Measurements from ENCODE around the gene ATM. TPM values are rescaled to one million over a fixed set of nuclear protein-coding genes. Genes with fewer than 3 reads are reported as not detected.

Gene ATM
- total RNA-seq, 1 donor from 2014 or later = 91.3 TPM

- no peak for TF ChIP-seq CTCF (IDR thresholded peaks at IDR 0.05)
- no peaks in the 10 kb centered on the region for H3K9me3 ChIP-seq
- H3K27me3 ChIP-seq (ENCODE audit: low read depth) = no peaks in the 10 kb centered on the region
- no peak overlapping the region for H3K4me3 ChIP-seq
- ATAC-seq = no peak
- no peaks in the 10 kb centered on the region for H3K4me1 ChIP-seq
- intact Hi-C loops (cut with DNase I) = no loop called here
- no peak for DNase-seq
- peaks cover 48% of the 10 kb centered on the region for H3K36me3 ChIP-seq
- no peak overlapping the region for H3K27ac ChIP-seq
Observed at GRCh38 chr11:108345767-108346166, 122.9 kb downstream of the ATM start.

DNA sequence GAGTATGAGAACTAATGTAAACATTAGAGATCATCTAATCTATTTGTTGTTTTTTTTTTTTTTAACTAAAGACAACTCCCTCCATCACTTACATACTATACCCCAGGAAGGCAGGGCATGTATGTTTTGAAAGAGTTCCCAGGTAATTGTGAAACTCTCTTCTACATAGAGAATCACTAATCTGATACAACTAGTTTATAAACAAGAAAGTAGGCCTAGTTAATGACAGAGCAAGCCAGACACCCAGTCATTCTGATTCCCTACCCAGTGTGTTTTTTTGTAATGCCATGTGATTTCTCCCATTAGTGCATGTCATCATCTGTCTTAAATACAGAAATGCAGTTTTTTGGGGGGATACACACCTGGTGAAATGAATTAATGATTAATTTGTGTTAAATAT lies 123.6 kb downstream of the ATM start:
- Histone ChIP-seq H3K27me3 (ENCODE audit: low read depth) (no peaks in the 10 kb centered on the region), H3K9me3 (no peaks in the 10 kb centered on the region), H3K4me3 (no peak overlapping the region), H3K36me3 (peaks cover 55% of the 10 kb centered on the region), H3K27ac (no peak overlapping the region), H3K4me1 (no peaks in the 10 kb centered on the region)
- ATAC-seq (no peak), DNase-seq (no peak)
- TF ChIP-seq CTCF (IDR thresholded peaks at IDR 0.05) = no peak
- intact Hi-C loops (cut with DNase I) = no loop called here

DNA sequence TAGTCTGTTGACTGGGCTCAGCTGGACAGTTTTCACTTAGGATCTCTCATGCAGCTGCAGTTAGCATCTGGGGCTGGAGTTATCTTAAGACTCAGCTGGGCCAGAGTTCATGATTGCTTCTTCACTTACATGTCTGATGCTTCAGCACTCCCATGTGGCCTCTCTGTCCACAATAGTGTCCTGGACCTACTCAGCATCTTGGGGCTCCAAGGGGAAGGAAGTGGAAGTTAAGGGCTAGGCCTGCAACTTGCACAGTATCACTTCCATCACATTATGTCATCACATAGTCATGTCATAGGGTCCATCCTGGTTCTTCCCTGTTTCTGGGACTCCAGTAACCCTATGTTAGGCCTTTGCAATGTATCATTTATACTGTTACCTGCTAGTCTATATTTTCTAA lies 128.6 kb downstream of the ATM start:
- Histone ChIP-seq H3K27ac (no peak overlapping the region), H3K27me3 (ENCODE audit: low read depth) (no peaks in the 10 kb centered on the region), H3K9me3 (no peaks in the 10 kb centered on the region), H3K4me1 (no peaks in the 10 kb centered on the region), H3K36me3 (peaks cover 93% of the 10 kb centered on the region), H3K4me3 (no peak overlapping the region)
- intact Hi-C loops (cut with DNase I) = no loop called here
- no peak for TF ChIP-seq CTCF (IDR thresholded peaks at IDR 0.05)
- ATAC-seq (no peak), DNase-seq (no peak)

DNA sequence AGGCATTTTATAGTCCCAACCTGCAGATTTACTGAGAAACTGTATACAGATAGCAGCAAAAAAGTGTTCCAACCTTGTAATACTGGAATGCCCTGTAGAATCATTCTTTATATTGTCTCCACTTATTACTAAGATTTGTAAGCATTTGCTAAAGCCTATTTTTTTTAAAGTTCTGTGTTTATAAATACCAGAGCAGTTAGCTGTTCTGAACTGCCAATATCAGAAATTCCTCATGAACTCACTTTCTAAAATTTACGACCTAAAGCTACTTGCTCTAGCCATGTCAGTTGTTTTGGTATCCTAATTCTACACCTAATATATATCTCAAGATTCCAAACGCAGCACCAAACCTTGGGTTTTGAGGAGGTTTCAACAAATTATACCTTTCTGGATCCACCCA lies 141.3 kb downstream of the ATM start:
- Histone ChIP-seq H3K27ac (no peak overlapping the region), H3K27me3 (ENCODE audit: low read depth) (no peaks in the 10 kb centered on the region), H3K4me1 (no peaks in the 10 kb centered on the region), H3K9me3 (no peaks in the 10 kb centered on the region), H3K4me3 (no peak overlapping the region), H3K36me3 (peaks cover 24% of the 10 kb centered on the region)
- intact Hi-C loops (cut with DNase I) = no loop called here
- no peak for TF ChIP-seq CTCF (IDR thresholded peaks at IDR 0.05)
- DNase-seq = no peak
- no peak for ATAC-seq

DNA sequence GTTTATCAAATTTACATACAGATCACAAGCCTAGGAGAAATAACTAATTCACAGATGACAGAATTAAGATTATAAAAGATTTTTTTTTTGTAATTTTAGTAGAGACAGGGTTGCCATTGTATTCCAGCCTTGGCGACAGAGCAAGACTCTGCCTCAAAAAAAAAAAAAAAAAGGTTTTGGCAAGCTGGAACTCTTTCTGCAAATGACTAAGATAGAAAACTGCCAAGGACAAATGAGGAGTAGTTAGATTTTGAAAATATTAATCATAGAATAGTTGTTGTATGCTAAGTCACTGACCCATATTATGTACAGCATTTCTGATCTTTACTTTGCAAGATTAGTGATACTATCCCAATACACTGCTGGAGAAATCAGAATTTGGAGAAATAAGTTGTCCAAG lies 145.3 kb downstream of the ATM start:
- no peak for ATAC-seq
- no peaks in the 10 kb centered on the region for H3K9me3 ChIP-seq
- no peak overlapping the region for H3K4me3 ChIP-seq
- DNase-seq = no peak
- no peaks in the 10 kb centered on the region for H3K4me1 ChIP-seq
- H3K27me3 ChIP-seq (ENCODE audit: low read depth) = no peaks in the 10 kb centered on the region
- intact Hi-C loops (cut with DNase I) = no loop called here
- peaks cover 24% of the 10 kb centered on the region for H3K36me3 ChIP-seq
- no peak overlapping the region for H3K27ac ChIP-seq
- no peak for TF ChIP-seq CTCF (IDR thresholded peaks at IDR 0.05)

- intact Hi-C loops (cut with DNase I) = no loop called here
- ATAC-seq = no peak
- Histone ChIP-seq H3K9me3 (no peaks in the 10 kb centered on the region), H3K4me3 (no peak overlapping the region), H3K36me3 (peaks cover 24% of the 10 kb centered on the region), H3K4me1 (no peaks in the 10 kb centered on the region), H3K27me3 (ENCODE audit: low read depth) (no peaks in the 10 kb centered on the region), H3K27ac (no peak overlapping the region)
- TF ChIP-seq CTCF (IDR thresholded peaks at IDR 0.05) = no peak
- DNase-seq = no peak
Observed at GRCh38 chr11:108369064-108369463, 146.2 kb downstream of the ATM start.
